ENCODE results near the gene RIBC2. TPM values are rescaled to one million over a fixed set of nuclear protein-coding genes. Genes with fewer than 3 reads are reported as not detected.

The RIBC2 gene
- polyA plus RNA-seq, 1 of the 3 experiments (the other 2 are of a cell fraction), result not detected

DNA sequence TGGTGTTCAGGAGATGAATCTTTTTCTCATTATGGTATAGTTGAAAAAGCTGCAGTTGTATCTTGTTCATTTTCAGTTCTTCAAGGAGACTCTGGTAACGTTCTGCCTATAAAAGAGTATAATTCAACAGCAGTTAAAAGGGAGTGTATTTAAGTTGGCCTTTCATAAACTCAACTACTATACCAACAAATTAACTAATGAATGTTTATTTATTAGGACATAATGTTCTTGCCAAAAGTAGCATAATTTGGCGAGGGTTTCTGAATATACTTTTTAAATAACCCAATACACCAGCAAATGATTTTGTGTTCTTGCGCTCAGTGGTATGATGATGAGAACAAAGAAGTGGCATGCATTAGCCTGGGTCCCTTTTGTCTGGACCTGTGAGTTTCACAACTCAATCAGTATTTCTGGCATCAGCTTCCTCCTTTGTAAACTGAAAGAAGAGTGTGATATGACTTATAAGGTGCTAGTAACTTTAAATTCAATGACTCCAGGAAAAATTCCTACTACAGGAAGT lies 11.0 kb upstream of the RIBC2 start:
- POLR2A ChIA-PET, result no interaction called here
- no peak overlapping the region for H3K4me3 ChIP-seq (ENCODE audit: low read depth in 2 of 2, low read length in 1 of 2)
- no peaks in the 10 kb centered on the region for H4K20me1 ChIP-seq (ENCODE audit: insufficient read depth)
- TF ChIP-seq RFX5 (IDR thresholded peaks at IDR 0.05; ENCODE audit: low read length), result no peak
- TF ChIP-seq, protein P1, sequence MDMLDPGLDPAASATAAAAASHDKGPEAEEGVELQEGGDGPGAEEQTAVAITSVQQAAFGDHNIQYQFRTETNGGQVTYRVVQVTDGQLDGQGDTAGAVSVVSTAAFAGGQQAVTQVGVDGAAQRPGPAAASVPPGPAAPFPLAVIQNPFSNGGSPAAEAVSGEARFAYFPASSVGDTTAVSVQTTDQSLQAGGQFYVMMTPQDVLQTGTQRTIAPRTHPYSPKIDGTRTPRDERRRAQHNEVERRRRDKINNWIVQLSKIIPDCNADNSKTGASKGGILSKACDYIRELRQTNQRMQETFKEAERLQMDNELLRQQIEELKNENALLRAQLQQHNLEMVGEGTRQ (IDR thresholded peaks at IDR 0.05; ENCODE audit: borderline replicate concordance, low read depth, low read length), result no peak
- no peak for TF ChIP-seq MXI1 (IDR thresholded peaks at IDR 0.05; ENCODE audit: low read depth, low read length)
- no peak for TF ChIP-seq TCF12 (IDR thresholded peaks at IDR 0.05)
- no peak for TF ChIP-seq TAF1 (IDR thresholded peaks at IDR 0.05; ENCODE audit: borderline replicate concordance, low read depth, low read length)
- no peak for TF ChIP-seq JUND (IDR thresholded peaks at IDR 0.05)
- TF ChIP-seq, protein P2, sequence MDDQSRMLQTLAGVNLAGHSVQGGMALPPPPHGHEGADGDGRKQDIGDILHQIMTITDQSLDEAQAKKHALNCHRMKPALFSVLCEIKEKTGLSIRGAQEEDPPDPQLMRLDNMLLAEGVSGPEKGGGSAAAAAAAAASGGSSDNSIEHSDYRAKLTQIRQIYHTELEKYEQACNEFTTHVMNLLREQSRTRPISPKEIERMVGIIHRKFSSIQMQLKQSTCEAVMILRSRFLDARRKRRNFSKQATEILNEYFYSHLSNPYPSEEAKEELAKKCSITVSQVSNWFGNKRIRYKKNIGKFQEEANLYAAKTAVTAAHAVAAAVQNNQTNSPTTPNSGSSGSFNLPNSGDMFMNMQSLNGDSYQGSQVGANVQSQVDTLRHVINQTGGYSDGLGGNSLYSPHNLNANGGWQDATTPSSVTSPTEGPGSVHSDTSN (IDR thresholded peaks at IDR 0.05), result no peak
- TF ChIP-seq NFIC (IDR thresholded peaks at IDR 0.05; ENCODE audit: borderline replicate concordance), result no peak
- TF ChIP-seq SIN3A (IDR thresholded peaks at IDR 0.05; ENCODE audit: borderline replicate concordance, low read depth, low read length), result no peak
- TF ChIP-seq NRF1 (IDR thresholded peaks at IDR 0.05; ENCODE audit: low read depth, low read length), result no peak
- TF ChIP-seq, protein P3, sequence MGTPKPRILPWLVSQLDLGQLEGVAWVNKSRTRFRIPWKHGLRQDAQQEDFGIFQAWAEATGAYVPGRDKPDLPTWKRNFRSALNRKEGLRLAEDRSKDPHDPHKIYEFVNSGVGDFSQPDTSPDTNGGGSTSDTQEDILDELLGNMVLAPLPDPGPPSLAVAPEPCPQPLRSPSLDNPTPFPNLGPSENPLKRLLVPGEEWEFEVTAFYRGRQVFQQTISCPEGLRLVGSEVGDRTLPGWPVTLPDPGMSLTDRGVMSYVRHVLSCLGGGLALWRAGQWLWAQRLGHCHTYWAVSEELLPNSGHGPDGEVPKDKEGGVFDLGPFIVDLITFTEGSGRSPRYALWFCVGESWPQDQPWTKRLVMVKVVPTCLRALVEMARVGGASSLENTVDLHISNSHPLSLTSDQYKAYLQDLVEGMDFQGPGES (IDR thresholded peaks at IDR 0.05; ENCODE audit: low read depth, low read length), result no peak
- TF ChIP-seq, protein P4, sequence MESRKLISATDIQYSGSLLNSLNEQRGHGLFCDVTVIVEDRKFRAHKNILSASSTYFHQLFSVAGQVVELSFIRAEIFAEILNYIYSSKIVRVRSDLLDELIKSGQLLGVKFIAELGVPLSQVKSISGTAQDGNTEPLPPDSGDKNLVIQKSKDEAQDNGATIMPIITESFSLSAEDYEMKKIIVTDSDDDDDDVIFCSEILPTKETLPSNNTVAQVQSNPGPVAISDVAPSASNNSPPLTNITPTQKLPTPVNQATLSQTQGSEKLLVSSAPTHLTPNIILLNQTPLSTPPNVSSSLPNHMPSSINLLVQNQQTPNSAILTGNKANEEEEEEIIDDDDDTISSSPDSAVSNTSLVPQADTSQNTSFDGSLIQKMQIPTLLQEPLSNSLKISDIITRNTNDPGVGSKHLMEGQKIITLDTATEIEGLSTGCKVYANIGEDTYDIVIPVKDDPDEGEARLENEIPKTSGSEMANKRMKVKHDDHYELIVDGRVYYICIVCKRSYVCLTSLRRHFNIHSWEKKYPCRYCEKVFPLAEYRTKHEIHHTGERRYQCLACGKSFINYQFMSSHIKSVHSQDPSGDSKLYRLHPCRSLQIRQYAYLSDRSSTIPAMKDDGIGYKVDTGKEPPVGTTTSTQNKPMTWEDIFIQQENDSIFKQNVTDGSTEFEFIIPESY (IDR thresholded peaks at IDR 0.05; ENCODE audit: borderline replicate concordance, low read depth), result no peak
- no peak for TF ChIP-seq SMC3 (IDR thresholded peaks at IDR 0.05; ENCODE audit: low read depth, low read length)
- TF ChIP-seq GABPA (IDR thresholded peaks at IDR 0.05; ENCODE audit: low read depth), result no peak
- H3K9me2 ChIP-seq, result no peaks in the 10 kb centered on the region
- H3K27ac ChIP-seq (ENCODE audit: low read depth in 2 of 2, low read length in 1 of 2), result no peak overlapping the region
- no peaks in the 10 kb centered on the region for H3K36me3 ChIP-seq (replicated peaks in 1 of 2; ENCODE audit: control insufficient read depth in 1 of 2, insufficient read depth in 2 of 2, low read length in 1 of 2)
- H3K4me2 ChIP-seq, result no peak overlapping the region
- H3K9ac ChIP-seq, result no peak overlapping the region
- no peaks in the 10 kb centered on the region for H3K79me2 ChIP-seq (ENCODE audit: insufficient read depth)
- H3K27me3 ChIP-seq (ENCODE audit: insufficient read depth), result peaks cover 3% of the 10 kb centered on the region; the same call in 1 of the 2 replicates
- 41% methylated on average over 3 of the region's 3 CpGs for WGBS (ENCODE audit: low lambda C conversion rate)
- H3F3A ChIP-seq (replicated peaks; ENCODE audit: insufficient read depth), result no peaks in the 10 kb centered on the region
- no peaks in the 10 kb centered on the region; a peak in 2 of 4 replicates for H3K4me1 ChIP-seq (ENCODE audit: control insufficient read depth in 1 of 2, insufficient read depth in 2 of 2, low read depth in 1 of 2, low read length in 1 of 2)
- H3K9me3 ChIP-seq, result no peaks in the 10 kb centered on the region
- no peak for DNase-seq
- H2AFZ ChIP-seq (ENCODE audit: low read depth), result no peak overlapping the region
- CTCF ChIA-PET, result interaction anchor here (1.6 kb wide), 1 partner anchor 12 kb away, joined by 7 read pairs; no protein-coding TSS in a partner anchor

Data from SK-N-SH (cell line).